ENCODE measurements around the gene ZNF805. TPM values are rescaled to one million over a fixed set of nuclear protein-coding genes. Genes with fewer than 3 reads are reported as not detected.
"Not testable (repeated sequence)": the region's sequence is repeated elsewhere in the genome, so short reads cannot be mapped to it uniquely, and the experiment has no call there.

Gene ZNF805
- 10 to 100 TPM in 1 of 2 donors, 1 to 10 TPM in 1; 9.1 to 16.7 TPM for total RNA-seq

DNA sequence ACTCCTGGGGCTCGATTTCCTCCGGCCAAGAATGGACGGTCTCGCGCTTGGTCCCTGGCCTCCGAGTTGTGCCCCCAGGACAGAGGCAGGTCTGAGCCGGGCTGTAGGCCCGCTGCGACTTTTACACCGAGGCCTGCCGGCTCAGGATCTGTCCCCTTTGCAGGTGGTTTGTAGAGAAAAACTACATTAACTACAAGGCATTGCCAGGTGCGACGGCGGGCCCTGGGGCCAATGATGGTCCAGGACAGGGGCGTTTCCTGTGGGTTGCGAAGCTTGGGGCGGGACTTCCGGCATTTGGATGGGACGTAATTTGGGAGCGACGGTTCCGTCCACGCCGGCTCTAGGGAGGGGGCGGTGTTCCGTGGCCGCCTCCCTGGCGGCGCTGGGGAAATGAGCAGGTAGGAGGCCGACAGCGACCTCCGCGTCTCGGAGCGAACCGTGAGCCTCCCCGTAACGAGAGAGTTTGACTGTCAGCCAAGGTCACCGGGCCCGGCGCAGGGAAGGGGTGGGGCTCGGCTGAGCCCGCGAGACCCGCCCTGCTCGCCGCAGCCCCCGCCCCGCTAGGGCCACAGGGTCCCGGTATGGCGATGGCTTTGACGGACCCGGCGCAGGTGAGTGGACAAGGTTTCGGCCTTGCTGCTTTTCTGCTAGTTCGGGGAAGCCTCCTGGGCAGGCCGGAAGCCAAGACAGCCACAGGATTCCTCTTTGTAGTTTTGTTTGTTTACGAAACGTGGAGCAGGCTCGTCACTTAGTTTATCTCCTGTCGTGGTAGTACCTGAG, at the start of gene ZNF805:
ZNF805 (plus strand) TSS at position 322 of the 780 bp plus-strand sequence; CDS start at position 582, 260 bp downstream.
- Mint-ChIP-seq H3K4me3 (peak within 1 kb of the TSS; percentile 87), H3K9me3 (no peaks in the 10 kb centered on the region), H3K36me3 (ENCODE audit: low read depth) (peaks cover 22% of the 10 kb centered on the region), H3K4me1 (peaks cover 12% of the 10 kb centered on the region), H3K27ac (peak within 1 kb of the TSS; percentile 89), H3K27me3 (no peaks in the 10 kb centered on the region)
- ATAC-seq (replicated peaks), result peak; percentile 99

DNA sequence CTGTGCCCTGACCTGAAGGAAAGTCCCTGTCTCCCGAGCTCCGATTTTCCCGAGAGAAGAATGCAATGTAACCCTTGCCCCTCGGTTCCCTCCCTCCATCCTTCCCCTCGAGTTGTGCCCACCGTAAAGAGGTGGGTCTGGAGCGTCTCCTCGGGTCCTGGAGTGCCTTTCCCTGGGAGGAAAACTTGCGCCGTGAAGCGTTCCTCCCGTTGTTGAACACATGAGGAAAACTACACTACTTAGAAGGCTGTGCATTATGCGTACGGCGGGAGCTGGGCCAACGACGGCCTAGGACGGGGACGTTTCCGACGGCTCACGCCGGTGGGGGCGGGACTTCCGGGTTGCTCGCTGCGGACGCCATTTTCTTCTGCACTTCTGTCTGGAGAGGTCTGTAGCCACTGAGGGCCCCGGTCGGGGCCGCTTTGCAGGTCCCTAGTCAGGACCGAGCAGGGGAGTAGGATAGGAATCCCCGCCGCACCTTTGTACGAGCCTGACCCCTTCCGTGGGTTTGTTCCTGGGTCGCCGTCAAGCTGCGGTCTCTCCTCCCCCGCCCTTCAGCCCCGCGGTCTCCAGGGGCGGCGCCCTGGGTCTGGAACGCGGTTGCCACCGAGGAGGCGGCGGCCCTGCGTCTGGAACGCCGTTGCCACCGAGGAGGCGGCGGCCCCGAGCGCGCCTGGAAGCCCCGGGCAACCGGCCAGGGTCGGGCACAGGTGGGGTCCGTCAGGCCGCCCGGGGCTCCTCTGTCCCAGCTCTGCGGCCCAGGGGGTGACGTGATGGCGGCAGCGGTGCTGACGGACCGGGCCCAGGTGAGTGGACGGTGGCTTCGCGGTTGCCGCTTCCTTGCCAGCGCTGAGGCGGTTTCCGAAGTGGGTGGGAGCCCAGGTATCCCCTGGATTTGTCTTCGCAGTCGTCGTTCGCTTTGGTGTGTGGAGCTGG, 49.0 kb upstream of the ZNF805 start, which contains the start of gene ZNF264:
ZNF264 (plus strand) TSS at position 360 of the 936 bp plus-strand sequence; CDS start at position 774, 414 bp downstream.
- Mint-ChIP-seq H3K36me3 (ENCODE audit: low read depth) (peaks cover 52% of the 10 kb centered on the region), H3K27ac (peak within 1 kb of the TSS; percentile 94), H3K9me3 (peaks cover 10% of the 10 kb centered on the region), H3K4me3 (peak within 1 kb of the TSS; percentile 91), H3K4me1 (peaks cover 9% of the 10 kb centered on the region), H3K27me3 (peaks cover 5% of the 10 kb centered on the region)
- peak; percentile 99 for ATAC-seq (replicated peaks)

DNA sequence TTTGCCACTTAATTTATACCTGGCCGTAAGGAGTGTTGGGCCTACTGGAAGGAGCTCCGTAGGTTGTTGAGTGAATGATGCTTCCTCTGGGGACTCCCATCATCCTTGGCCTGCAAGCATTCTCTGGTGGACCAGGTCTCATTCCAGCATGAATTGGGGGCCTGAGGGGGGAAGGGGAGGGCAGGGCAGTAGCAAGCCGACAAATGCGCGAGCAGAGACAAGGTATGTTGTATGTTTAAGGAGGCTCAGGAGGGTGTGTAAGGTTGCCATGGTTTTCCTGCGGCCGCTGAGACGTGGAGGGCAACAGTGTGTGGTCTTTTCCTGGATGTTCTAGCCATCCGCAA, 48.4 kb upstream of the ZNF805 start:
- Mint-ChIP-seq H3K36me3 (ENCODE audit: low read depth) (peaks cover 59% of the 10 kb centered on the region), H3K27me3 (peaks cover 5% of the 10 kb centered on the region), H3K4me3 (peak overlapping the region; percentile 91), H3K4me1 (peaks cover 9% of the 10 kb centered on the region), H3K9me3 (peaks cover 10% of the 10 kb centered on the region), H3K27ac (peak overlapping the region; percentile 94)
- ATAC-seq (replicated peaks), result no peak

DNA sequence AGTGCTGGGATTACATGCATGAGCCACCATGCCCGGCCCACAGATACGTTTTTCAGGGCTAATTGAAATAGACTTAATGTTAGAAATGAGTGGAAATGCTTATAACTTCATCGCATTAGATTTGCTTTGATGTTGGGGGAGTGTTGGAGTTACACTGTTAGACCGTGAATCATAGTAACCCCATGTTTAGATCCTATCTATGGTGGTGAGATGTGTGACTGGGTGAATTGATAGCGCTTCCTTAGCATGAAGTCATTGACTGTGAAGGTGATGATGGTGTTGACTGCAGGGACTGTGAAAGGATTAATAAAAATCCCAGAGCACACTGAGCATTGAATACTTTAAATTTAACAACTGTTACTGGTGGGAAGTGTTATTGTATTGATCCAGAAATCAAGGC, 47.4 kb upstream of the ZNF805 start:
- Mint-ChIP-seq H3K9me3 (peaks cover 6% of the 10 kb centered on the region), H3K36me3 (ENCODE audit: low read depth) (peaks cover 68% of the 10 kb centered on the region), H3K27me3 (no peaks in the 10 kb centered on the region), H3K4me3 (peak overlapping the region; percentile 91), H3K4me1 (peaks cover 9% of the 10 kb centered on the region), H3K27ac (no peak overlapping the region)
- ATAC-seq (replicated peaks), result no peak

DNA sequence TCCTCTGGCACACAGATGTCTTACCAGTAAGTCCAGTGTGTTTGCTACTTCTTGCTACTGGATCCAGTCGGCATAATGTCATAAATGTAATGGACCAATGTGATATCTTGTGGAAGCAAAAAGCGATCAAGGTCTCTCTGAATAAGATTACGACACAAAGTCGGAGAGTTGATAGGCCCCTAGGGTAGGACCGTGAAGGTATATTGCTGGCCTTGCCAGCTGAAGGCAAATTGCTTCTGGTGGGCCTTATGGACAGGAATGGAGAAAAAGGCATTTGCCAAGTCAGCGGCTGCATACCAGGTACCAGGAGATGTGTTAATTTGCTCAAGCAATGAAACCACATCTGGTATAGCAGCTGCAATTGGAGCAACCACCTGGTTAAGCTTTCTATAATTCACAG, 42.6 kb upstream of the ZNF805 start:
- not testable (repeated sequence) for H3K27me3 Mint-ChIP-seq; H3K27ac Mint-ChIP-seq; H3K4me3 Mint-ChIP-seq; H3K9me3 Mint-ChIP-seq; ATAC-seq (replicated peaks)
- peaks cover 95% of the 10 kb centered on the region for H3K36me3 Mint-ChIP-seq (ENCODE audit: low read depth)
- peaks cover 21% of the 10 kb centered on the region for H3K4me1 Mint-ChIP-seq

DNA sequence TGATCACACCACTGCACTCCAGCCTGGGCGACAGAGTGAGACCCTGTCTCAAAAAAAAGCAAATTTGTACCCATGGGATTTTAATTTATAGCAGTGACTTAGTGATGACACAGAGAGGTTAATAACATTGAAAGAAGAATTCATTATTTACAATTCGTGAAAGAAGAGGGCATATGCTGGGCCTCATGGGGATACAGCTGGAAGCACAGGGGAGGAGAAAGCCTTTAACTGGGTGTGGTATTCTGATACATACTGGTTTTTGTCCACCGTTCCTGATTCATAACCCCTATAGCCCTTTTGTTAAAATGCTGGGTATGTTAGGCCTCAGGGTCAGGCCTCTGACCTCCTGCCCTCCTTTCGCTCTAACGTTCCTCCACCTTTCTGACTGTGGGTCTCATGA, 38.3 kb upstream of the ZNF805 start:
- Mint-ChIP-seq H3K36me3 (ENCODE audit: low read depth) (peaks cover 95% of the 10 kb centered on the region), H3K9me3 (no peaks in the 10 kb centered on the region), H3K4me3 (no peak overlapping the region), H3K27ac (no peak overlapping the region), H3K27me3 (no peaks in the 10 kb centered on the region), H3K4me1 (peaks cover 18% of the 10 kb centered on the region)
- no peak for ATAC-seq (replicated peaks)

DNA sequence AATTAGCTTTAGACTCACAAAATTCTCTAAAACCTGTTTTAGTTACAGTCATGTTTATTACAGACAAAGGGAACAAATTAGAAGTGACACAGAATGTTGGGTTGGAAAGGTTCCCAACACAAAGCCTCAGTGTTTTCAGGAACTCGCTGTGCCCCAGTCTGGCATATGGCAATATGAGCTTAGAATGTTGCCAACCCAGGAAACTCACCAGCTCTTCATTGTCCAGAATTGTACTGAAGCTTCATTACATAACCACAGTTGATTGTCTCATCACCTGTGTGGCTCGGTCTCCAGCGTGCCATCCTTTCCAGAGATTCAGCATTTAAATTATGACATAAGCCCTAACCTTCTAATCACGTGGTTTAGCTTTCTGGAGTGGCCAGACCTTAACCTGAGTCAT, 30.1 kb upstream of the ZNF805 start:
- Mint-ChIP-seq H3K36me3 (ENCODE audit: low read depth) (peaks cover 100% of the 10 kb centered on the region), H3K4me1 (no peaks in the 10 kb centered on the region), H3K4me3 (no peak overlapping the region), H3K27ac (no peak overlapping the region), H3K27me3 (no peaks in the 10 kb centered on the region), H3K9me3 (peaks cover 6% of the 10 kb centered on the region)
- ATAC-seq (replicated peaks), result no peak

DNA sequence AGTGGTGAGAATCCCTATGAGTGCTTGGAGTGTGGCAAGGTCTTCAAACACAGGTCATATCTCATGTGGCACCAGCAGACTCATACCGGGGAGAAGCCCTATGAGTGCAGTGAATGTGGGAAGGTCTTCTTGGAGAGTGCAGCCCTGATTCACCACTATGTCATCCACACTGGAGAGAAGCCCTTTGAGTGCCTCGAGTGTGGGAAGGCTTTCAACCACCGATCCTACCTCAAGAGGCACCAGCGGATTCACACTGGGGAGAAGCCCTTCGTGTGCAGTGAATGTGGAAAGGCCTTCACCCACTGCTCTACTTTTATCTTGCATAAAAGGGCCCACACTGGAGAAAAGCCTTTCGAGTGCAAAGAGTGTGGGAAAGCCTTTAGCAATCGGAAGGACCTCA, 28.3 kb upstream of the ZNF805 start:
- Mint-ChIP-seq H3K4me1 (no peaks in the 10 kb centered on the region), H3K9me3 (peaks cover 6% of the 10 kb centered on the region), H3K36me3 (ENCODE audit: low read depth) (peaks cover 100% of the 10 kb centered on the region), H3K4me3 (no peak overlapping the region), H3K27ac (no peak overlapping the region), H3K27me3 (no peaks in the 10 kb centered on the region)
- peak; percentile 75 for ATAC-seq (replicated peaks)

DNA sequence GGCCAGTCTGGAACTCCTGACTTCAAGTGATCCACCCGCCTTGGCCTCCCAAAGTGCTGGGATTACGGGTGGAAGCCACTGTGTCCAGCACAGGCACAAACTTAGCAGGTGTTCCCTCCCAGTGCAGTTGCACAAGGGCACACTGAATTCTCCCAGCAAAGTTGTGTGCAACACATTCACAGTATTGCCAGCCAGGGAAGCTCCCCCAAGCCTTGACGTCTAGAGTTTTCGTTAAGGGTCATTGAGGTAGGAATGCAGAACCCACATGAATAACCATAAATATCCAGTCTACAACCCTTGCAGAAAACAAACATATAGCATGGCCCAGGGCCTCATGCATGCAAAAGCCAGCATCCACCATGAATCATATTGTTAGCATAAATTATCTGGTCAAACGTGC, 12.9 kb upstream of the ZNF805 start:
- no peak overlapping the region for H3K27ac Mint-ChIP-seq
- H3K4me1 Mint-ChIP-seq, result no peaks in the 10 kb centered on the region
- no peak for ATAC-seq (replicated peaks)
- no peaks in the 10 kb centered on the region for H3K9me3 Mint-ChIP-seq
- no peaks in the 10 kb centered on the region for H3K36me3 Mint-ChIP-seq (ENCODE audit: low read depth)
- no peaks in the 10 kb centered on the region for H3K27me3 Mint-ChIP-seq
- no peak overlapping the region for H3K4me3 Mint-ChIP-seq

DNA sequence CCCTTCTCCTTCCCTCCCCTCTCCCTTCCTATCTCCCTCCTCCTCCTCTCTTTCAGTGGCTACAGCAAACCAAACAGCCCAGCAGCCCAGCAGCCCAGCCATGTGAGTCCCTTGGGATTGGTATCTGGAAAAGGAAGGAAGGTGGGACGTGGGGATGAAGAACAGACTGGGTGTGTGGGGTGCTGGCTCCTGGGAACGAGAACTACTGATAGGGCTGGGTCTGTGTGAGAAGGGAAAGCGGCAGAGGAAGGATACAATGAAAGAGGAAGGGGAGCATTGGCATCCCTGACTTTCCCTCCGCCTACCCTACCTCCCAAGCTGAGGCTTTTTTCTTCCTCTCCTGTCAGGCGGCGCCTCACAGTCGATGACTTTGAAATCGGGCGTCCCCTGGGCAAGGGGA, 8.7 kb upstream of the ZNF805 start:
- Mint-ChIP-seq H3K36me3 (ENCODE audit: low read depth) (no peaks in the 10 kb centered on the region), H3K27me3 (no peaks in the 10 kb centered on the region), H3K27ac (no peak overlapping the region), H3K9me3 (no peaks in the 10 kb centered on the region), H3K4me1 (no peaks in the 10 kb centered on the region), H3K4me3 (no peak overlapping the region)
- no peak for ATAC-seq (replicated peaks)

DNA sequence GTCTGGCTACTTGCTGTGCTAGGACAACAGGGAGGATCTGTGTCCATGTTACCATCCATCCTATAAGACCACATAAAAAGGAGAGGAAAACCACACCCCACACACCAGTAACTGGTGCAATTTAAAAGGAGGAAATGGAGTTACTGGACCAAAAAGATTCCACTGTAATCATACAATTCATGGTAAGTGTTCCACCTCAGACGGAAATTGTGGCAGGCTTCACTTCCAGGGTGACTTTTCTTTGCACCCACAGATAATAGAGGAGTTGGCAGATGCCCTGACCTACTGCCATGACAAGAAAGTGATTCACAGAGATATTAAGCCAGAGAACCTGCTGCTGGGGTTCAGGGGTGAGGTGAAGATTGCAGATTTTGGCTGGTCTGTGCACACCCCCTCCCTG, 7.2 kb upstream of the ZNF805 start:
- H3K4me1 Mint-ChIP-seq, result no peaks in the 10 kb centered on the region
- ATAC-seq (replicated peaks), result no peak
- no peaks in the 10 kb centered on the region for H3K9me3 Mint-ChIP-seq
- H3K4me3 Mint-ChIP-seq, result no peak overlapping the region
- no peaks in the 10 kb centered on the region for H3K27me3 Mint-ChIP-seq
- H3K36me3 Mint-ChIP-seq (ENCODE audit: low read depth), result no peaks in the 10 kb centered on the region
- no peak overlapping the region for H3K27ac Mint-ChIP-seq

DNA sequence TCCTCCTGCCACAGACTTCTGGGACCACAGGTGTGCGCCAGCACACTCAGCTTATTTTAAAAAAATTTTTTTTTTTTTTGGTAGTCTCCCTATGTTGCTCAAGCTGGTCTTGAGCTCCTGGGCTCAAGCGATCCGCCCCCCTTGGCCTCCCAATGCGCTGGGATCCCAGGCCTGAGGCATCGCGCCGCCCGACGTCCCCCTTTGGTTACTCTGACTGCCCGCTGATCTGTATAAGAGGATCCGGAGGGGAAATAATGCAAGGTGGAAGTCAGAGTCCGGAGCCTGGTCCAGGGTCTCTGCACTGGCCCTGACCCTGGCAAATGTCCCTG, 486 bp upstream of the ZNF805 start:
- no peaks in the 10 kb centered on the region for H3K9me3 Mint-ChIP-seq
- H3K27me3 Mint-ChIP-seq, result no peaks in the 10 kb centered on the region
- H3K36me3 Mint-ChIP-seq (ENCODE audit: low read depth), result peaks cover 16% of the 10 kb centered on the region
- H3K4me1 Mint-ChIP-seq, result peaks cover 12% of the 10 kb centered on the region
- no peak for ATAC-seq (replicated peaks)
- peak overlapping the region; percentile 87 for H3K4me3 Mint-ChIP-seq
- H3K27ac Mint-ChIP-seq, result peak overlapping the region; percentile 89

DNA sequence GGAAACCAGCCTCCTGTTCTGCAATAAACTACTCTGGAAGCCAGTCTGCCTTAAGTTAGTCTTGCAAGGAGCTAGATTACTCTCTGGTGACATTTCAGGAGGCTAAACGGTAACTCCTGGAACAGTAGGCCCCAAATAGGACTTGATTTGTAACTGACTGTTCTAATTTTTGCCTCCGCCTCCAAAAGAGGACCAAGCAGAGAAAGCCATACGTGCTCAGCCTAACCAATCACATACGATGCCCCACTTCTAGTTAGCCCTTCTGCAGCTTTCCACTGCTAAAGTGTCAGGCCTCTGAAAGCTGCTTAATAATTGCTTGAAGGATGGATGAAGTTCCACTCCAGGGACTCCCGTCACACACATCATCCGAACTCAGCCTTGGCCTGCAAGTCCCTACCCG, 744 bp downstream of the ZNF805 start:
- H3K36me3 Mint-ChIP-seq (ENCODE audit: low read depth), result peaks cover 28% of the 10 kb centered on the region
- peak overlapping the region; percentile 87 for H3K4me3 Mint-ChIP-seq
- peaks cover 12% of the 10 kb centered on the region for H3K4me1 Mint-ChIP-seq
- no peaks in the 10 kb centered on the region for H3K9me3 Mint-ChIP-seq
- no peak for ATAC-seq (replicated peaks)
- peak overlapping the region; percentile 89 for H3K27ac Mint-ChIP-seq
- H3K27me3 Mint-ChIP-seq, result no peaks in the 10 kb centered on the region

DNA sequence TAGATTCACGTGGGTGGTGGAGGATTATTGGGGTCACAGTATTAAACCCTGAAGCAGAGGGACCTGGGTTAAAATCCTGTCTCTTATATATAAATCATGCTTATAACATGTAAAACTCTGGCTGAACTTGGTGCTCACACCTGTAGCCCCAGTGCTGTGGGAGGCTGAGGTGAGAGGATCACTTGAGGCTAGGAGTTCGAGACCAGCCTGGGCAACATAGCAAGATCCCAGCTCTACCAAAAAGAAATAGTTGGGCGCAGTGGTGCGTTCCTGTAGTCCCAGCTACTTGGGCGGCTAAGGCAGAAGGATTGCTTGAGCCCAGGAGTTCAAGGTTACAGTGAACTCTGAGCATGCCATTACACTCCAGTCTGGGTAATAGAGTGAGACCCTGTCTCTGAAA, 2.4 kb downstream of the ZNF805 start:
- Mint-ChIP-seq H3K4me3 (no peak overlapping the region), H3K4me1 (peaks cover 12% of the 10 kb centered on the region), H3K27me3 (no peaks in the 10 kb centered on the region), H3K36me3 (ENCODE audit: low read depth) (peaks cover 45% of the 10 kb centered on the region), H3K9me3 (no peaks in the 10 kb centered on the region), H3K27ac (peak overlapping the region; percentile 56)
- no peak for ATAC-seq (replicated peaks)

DNA sequence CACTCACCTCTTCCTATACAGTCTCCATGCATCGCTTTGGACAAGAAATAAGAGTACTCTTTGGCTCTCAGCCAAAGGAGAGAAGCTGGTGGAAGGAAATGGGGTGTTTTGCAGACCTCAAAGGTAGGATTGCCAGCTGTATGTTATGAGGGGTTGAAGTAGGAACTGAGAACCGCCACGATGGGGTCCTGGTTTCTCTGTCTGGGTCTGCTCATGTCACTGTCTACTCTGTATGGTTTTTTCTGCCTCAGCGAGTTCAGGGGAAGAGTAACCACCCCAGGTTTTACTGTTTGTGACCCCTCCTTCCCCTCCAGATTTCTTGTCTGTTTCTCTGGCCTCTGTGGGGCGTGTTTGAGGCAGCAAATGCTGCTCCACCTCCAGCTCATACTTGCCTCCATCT, 4.1 kb downstream of the ZNF805 start:
- H3K9me3 Mint-ChIP-seq, result no peaks in the 10 kb centered on the region
- H3K4me3 Mint-ChIP-seq, result no peak overlapping the region
- H3K27ac Mint-ChIP-seq, result peak overlapping the region; percentile 22
- H3K4me1 Mint-ChIP-seq, result peaks cover 12% of the 10 kb centered on the region
- peaks cover 62% of the 10 kb centered on the region for H3K36me3 Mint-ChIP-seq (ENCODE audit: low read depth)
- no peaks in the 10 kb centered on the region for H3K27me3 Mint-ChIP-seq
- no peak for ATAC-seq (replicated peaks)

All from activated T-helper 17 cell treated with anti-CD3 and anti-CD28 coated beads, Interleukin-2, amount 50 U/mL, for 72 hours (primary cell).